Suppressor macrophage (primary cell): ENCODE data around the gene CFAP99.

ENCODE experiments used
- DNase-seq, 4 experiments: peaks; one replicate each; pipeline ENCODE4 v3.0.0-alpha.2; 2020 to 2022

The CFAP99 gene

GRCh38 chr4:2511645-2512131 is 92.9 kb downstream of the CFAP99 start:
- no peak for DNase-seq
